ENCODE data around the gene MUC5AC.

DNA sequence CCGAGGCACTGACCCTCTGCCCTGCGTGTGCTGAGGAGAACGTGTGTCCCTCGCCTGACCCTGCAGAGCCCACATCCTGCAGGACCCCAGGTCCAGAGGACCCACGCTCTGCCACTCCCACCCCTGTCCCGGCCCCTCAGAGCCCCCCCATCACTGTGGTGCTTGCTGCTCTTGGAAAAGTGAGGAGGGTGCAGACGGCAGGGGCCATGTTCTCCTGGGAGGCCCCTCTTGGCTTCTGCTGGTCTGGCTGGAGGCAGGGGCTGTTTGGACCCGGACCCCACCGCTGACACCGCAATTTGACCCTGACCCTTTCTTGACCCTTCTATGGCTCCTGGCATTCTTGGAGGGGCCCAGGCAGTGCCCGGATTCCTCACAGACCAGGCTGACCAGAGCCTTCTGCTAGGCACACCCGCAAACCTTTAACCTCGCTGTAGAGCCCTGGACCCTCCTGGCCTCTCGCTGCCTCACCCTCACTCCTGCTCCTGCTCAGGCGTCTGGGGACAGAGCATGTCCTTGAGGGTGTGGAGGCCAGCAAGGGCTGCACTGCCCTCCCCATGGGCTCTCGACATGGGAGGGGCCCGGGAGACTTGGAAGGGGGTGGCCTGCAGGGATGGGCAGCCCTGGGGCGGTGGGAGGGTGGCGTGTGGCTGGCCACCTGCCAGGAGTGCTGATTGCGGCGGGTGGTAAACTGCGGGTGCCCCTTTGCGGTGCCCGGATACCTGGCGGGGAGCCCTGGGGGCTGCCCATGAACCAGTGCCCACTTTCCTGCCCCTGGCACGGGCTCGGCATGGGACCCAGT, 37.0 kb upstream of the MUC5AC start:
- TF ChIP-seq CTCF (IDR thresholded peaks at IDR 0.05; ENCODE audit: poor library complexity, severe bottlenecking), result no peak
- no peak for TF ChIP-seq SMC3 (conservative IDR thresholded peaks at IDR 0.05; ENCODE audit: poor library complexity)
- TF ChIP-seq EP300 (conservative IDR thresholded peaks at IDR 0.05; ENCODE audit: poor library complexity, severe bottlenecking), result no peak
- no peak for TF ChIP-seq POLR2AphosphoS5 (IDR thresholded peaks at IDR 0.05)
- TF ChIP-seq EZH2 (IDR thresholded peaks at IDR 0.05; ENCODE audit: borderline replicate concordance, insufficient read depth, low read length, poor library complexity, severe bottlenecking), result no peak
- TF ChIP-seq TAF1 (IDR thresholded peaks at IDR 0.05; ENCODE audit: low read depth), result no peak
- TF ChIP-seq RAD21 (conservative IDR thresholded peaks at IDR 0.05), result no peak
- no peak for TF ChIP-seq REST (IDR thresholded peaks at IDR 0.05; ENCODE audit: borderline replicate concordance)
